GM18873 (cell line): Measurements from ENCODE around the gene DDX4.
"Not testable (repeated sequence)": the region's sequence is repeated elsewhere in the genome, so short reads cannot be mapped to it uniquely, and the experiment has no call there.

Experiments used
- ATAC-seq: cut with Tn5 transposase; IDR thresholded peaks from one replicate; pipeline ENCODE4 v1.9.1; 2021; ENCODE audit warnings: mild to moderate bottlenecking, moderate library complexity, moderate number of reproducible peaks; ENCODE audit not compliant: unreplicated experiment, low FRiP score

Gene DDX4

DNA sequence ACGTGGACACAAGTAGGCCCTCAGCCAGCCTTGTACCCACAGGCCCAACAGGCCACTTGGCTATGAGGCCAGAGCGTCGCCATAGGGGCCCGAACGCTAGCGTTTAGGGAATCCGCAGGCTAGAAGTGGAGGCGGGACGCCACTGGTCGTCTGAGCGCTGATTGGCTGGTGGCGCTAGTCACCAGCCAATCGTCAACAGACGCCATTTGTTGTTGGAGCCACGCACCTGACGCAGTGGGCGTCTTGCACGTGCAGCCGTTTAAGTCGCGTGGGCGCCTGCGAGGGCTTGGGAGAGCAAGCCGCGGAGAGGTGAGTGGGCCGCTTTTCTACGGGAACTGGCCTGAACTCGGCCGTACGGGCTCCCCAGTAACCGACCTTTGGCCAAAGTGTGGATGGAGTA is at the start of gene DDX4:
Gene DDX4 (plus strand): TSS at position 269 of the 400 bp plus-strand sequence. CDS start 903 bp downstream, outside the sequence.
- ATAC-seq: no peak

- ATAC-seq: no peak
Observed at GRCh38 chr5:55691265-55692105, 46.4 kb upstream of the DDX4 start.

GRCh38 chr5:55692106-55692417 is 45.8 kb upstream of the DDX4 start:
- ATAC-seq: no peak

GRCh38 chr5:55692509-55692908 is 45.4 kb upstream of the DDX4 start:
- no peak for ATAC-seq

GRCh38 chr5:55694152-55694830 is 43.6 kb upstream of the DDX4 start:
- ATAC-seq: no peak

- not testable (repeated sequence) for ATAC-seq
Observed at GRCh38 chr5:55696704-55697103, 41.2 kb upstream of the DDX4 start.

DNA sequence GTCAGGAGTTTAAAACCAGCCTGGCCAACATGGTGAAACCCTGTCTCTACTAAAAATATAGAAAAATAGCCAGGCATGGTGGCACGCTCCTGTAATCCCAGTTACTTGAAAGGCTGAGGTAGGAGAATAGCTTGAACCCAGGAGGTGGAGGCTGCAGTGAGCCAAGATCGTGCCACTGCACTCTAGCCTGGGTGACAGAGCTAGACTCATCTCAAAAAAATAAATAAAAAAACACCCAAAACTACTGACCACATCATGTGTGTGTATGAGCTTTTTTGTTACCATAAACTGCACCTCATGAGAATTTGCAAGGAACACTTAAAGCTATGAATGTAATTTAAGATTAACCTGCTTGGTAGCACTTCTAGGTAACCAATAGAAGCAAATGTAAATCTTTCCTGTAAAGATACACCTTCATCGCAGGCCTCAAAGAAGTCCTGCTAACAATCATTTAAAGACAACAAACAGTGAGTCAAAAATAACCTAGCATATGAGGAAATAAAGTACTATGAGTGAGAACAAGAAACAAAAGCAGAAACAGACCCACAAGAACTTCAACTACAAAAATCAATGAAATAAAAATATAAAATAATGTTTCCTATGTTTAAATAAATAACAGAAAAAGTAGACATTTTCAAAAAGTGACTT is 38.7 kb upstream of the DDX4 start:
- ATAC-seq: no peak

DNA sequence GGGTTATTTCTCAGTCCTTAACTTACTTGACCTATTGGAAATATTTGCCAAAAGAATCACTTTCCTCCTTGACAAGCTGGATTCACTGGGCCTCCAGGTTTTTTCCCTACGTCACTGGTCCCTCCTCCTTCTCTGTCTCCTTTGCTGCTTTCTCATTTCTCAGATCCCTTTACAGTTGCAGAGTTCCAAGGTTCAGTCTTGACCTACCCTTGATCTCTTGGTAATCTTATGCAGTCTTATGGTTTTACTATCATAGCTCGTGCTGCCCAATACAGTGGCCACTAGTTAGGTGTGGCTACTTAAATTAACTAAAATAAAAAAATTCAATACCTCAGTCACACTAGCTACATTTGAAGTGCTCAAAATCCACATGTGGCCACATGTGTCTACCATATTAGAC is 37.1 kb upstream of the DDX4 start:
- no peak for ATAC-seq

DNA sequence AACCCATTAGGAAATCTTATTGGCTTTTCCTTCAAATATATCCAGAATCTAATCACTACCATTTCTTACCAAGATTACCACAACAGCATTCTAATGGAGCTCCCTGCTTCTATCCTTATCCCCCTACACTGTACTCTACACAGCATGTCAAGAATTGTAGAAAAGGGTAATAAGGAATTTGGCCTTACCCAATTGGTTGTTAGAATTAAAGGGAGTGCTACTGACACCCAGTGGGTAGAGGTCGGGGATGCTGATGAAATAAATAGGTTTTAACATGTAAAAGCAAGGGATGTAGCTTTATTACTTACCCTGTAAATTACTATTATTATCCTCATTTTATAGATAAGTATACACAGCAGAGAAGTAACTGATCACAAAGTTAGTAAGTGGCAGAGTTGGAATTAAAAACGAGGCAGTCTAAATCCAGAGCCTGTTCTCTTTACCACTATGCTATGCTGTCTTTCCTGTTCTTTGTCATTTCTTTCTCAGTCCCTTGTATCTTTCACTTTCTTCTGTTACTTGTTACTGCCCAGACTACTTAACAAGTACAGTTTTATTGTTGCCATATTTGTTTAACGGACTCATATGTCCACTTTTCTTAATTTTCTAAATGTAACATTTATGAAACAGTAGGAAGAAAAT is 36.3 kb upstream of the DDX4 start:
- no peak for ATAC-seq

GRCh38 chr5:55702598-55703345 is 35.1 kb upstream of the DDX4 start:
- no peak for ATAC-seq

GRCh38 chr5:55706230-55706629 is 31.6 kb upstream of the DDX4 start:
- ATAC-seq: no peak

GRCh38 chr5:55708732-55709131 is 29.1 kb upstream of the DDX4 start:
- ATAC-seq: no peak

DNA sequence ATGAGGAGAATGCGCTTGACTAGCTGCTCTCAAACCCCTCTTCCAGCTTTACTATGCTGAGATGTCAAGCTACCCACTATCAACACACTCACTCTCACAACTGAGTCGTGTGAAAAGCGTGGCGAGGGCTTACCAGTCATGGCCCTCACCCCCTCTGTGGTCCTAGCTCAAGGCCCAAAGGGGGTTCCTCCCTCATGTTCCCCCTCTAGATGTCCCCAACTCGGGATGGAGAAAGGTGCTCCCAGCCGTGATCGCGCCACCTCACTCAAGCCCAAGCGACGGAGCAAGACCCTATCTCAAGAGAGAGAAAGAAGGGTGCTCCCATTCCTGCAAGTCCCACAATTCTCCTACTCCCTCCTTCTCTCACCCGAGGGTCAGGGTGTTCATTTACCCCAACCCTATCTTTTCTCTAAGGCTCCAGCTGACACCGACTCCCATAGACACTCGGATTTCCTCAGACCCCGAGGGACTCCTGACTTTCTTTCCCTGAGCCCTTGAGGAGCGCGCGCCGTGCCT is 26.3 kb upstream of the DDX4 start:
- no peak for ATAC-seq

- ATAC-seq: peak; percentile 97
Observed at GRCh38 chr5:55712023-55712859, 25.6 kb upstream of the DDX4 start, which contains the start of gene SLC38A9. SLC38A9 (minus strand) TSS chr5:55712324; CDS start chr5:55697958, 14,366 bp downstream.

GRCh38 chr5:55713871-55714270 is 24.0 kb upstream of the DDX4 start:
- ATAC-seq: no peak

DNA sequence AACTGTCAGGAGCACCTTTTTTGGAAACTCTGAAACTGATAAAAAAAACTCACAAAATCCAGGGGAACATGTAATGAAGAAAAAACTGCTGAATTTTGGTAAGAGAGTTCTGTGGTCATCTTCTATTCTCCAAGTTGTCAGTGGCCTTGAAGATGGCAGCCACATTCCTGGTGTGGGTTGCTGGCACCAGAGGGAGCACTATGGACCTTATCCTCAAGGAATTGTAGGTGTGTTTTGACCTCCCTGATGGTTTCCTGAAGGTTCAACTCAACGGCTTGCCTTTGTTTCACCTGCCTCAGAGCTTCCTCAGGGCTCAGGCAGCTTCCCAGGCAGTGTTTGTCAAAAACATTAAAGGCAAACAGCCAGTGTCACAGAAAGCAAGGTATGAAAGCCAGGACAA is 23.5 kb upstream of the DDX4 start:
- ATAC-seq: no peak

DNA sequence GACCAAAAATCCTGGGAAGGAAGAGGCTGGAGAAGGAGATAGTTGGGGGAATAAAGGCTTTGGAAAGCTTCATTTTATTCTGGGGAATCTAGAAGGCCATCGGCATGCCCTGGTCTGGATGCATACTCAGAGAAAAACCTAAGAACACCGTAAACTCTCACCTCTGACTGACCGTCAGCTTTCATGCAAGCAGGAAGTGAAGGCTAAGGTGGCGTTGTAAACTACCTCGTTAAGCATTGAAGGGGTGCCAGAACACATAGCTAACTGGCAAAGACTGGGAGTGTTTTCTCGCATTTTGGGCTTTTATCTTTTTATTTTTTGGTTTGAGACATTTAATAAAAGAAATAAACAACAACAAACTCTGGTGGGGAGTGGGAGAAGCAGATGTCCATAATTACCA is 23.1 kb upstream of the DDX4 start:
- no peak for ATAC-seq

GRCh38 chr5:55715519-55716078 is 22.3 kb upstream of the DDX4 start:
- no peak for ATAC-seq

- ATAC-seq: not testable (repeated sequence)
Observed at GRCh38 chr5:55719026-55719425, 18.8 kb upstream of the DDX4 start.
